Ishikawa (cell line): Measurements from ENCODE around the gene UNC80.

ENCODE experiments used
- CEBPB ChIP-seq: IDR thresholded peaks from 2 replicates; pipeline ENCODE4 v1.6.1; 2012
- EP300 ChIP-seq: IDR thresholded peaks from 2 replicates; pipeline ENCODE4 v1.6.1; 2012; ENCODE audit warnings: borderline replicate concordance
- NFIC ChIP-seq: IDR thresholded peaks from 2 replicates; pipeline ENCODE4 v1.6.1; 2012
- TCF12 ChIP-seq: IDR thresholded peaks from 2 replicates; pipeline ENCODE4 v1.6.1; 2012; ENCODE audit warnings: low read depth
- ZBTB7A ChIP-seq: IDR thresholded peaks from 2 replicates; pipeline ENCODE4 v1.6.1; 2012; ENCODE audit warnings: low read depth

- TF ChIP-seq NFIC (no peak), TCF12 (no peak), ZBTB7A (no peak), CEBPB (no peak), EP300 (no peak)
Observed at GRCh38 chr2:209830722-209831465, 59.3 kb downstream of the UNC80 start.
